Suppressor macrophage (primary cell): ENCODE data around the gene PLEKHG3.

Source experiments
- DNase-seq, 4 experiments: peaks; one replicate each; pipeline ENCODE4 v3.0.0-alpha.2; 2020 to 2022

Gene PLEKHG3

DNA sequence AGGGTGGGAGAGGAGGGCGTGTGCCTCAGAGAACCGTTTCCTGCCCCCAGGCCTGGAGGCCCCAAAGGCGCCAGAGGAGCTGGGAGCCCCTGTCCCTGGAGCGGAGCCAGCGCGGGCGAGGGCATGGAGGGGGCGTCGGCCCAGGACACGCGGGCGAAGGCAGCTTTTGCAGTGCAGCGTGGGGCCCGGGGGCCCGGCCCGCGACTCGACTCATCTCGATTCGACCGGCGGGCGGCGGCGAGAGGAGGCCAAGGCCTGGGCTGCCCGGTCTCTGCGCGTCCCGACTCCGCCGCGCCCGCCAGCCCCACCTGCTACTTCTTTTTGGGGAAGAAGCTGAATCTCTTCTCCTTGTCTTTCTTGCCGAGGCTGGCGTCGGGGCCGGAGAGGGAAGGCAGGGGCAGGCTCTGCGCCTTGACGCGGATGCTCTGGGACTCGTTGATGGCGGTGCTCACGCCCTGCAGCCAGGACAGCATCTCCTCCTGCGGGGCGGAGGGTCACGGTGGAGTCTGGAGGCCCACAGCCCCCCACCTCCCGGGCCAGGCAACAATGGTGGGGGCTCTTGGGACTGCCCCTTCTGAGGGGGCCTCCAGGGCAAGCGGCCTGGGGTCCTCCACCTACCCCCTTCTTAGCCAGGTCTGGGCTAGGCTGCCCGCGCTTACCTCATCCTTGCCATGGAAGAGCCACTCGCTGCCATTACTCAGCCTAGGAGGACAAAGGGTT is 44.9 kb downstream of the PLEKHG3 start:
- no peak for DNase-seq

DNA sequence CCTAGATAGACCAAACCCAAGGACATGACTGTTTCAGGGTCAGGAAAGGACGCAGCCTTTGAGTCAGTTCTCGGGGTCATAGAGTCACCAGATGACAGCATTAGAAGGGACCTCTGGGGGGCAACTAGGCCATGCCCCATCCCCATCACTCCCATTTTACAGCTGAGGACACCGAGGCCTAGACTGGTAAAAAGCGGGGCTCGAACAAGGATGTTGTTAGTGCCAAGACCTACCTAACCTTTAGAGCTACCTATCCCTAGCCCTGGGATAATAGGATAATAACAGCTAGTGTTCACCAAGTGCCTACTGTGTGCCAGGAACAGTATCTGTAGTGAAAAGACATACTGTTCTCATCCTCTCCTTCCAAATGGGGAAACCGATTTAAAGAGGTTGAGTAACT is 48.7 kb downstream of the PLEKHG3 start:
- no peak for DNase-seq

- DNase-seq = no peak
These were observed 49.1 kb downstream of the PLEKHG3 start for GRCh38 chr14:64753374-64753773.

DNA sequence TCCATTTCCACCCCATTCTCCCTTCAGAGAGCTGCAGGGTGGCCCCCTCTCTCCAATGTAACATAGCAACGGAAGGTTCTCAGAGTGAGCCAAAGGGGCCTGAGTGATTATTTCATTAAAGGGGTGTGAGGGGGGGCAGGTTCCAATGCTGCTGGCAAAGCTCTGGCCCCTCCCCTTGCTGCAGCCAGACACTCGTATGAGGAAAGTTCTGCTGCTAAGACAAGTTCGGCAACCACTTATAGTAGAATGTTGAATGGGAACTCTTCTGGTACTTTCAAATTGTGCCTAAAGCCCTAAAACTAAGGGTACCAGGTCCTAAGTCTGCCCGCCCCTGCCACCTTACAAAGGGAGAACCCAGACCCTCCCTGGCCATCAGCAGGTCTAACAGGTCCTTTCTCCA is 49.8 kb downstream of the PLEKHG3 start:
- no peak for DNase-seq

- DNase-seq = no peak
These were observed 50.5 kb downstream of the PLEKHG3 start for GRCh38 chr14:64754685-64755084.

- no peak for DNase-seq
These were observed 51.6 kb downstream of the PLEKHG3 start for GRCh38 chr14:64755781-64756221.

DNA sequence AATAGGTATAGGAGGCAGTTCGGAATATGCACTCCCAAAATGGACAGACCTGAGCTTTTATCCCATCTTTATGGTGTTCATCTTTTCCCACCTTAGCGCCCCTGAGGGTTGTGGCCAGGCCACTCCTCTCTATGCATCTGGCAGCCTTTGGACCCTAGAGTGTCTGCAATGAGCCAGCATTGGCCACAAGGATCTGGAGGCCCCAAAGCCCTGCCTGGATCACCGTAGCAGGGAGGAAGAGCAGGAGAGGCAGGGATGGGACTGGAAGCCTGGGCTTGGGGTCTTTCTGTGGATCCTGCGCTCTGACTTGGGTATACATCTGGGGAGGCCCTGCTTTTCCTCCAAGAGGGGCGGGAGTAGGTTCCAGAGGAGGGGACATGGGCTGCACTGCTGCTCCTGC is 52.5 kb downstream of the PLEKHG3 start:
- DNase-seq = no peak

DNA sequence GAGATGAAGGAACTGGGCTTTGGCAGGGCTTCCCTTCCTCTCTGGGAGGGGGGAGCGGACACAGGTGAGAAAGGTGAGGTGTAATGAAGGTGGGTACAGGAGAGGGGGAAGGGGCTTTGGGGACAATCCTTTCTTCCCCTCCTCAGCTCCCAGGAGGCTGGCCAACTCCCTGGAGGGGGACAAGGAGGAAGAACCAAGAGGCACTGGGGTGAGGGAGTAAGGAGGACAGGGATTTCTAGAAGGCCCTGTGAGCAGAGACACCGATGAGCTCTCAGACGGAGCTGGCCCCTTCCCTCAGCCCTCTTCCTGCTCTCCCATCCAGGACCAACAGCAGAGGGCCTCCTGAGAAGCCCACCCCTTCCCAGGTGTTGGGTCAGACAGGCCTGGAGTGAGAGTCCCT is 53.4 kb downstream of the PLEKHG3 start:
- DNase-seq = no peak

DNA sequence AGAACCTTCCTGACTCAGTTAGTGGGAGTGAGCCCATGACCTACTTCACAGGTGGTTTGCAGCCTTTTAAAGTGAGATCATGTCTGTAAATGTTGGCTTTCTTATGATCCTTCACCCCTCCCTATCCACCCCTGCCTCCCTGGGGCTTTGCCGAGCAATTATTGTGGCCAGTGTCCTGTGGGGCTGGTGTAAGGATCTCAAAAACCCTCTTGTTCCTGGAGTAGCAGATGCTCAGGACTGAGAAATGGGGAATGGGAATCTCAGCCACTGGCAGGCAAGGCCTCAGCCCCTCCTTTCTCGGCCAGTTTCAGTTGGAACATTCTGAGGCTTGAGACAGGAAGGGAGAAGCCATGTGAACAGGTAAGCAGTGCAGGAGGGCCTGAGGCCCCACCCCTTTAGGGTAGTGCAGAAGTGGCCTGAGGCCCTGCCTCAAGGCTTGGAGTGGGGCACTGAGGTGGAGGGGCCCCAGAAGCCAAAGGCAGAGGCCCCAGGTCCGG is 53.8 kb downstream of the PLEKHG3 start:
- DNase-seq = no peak

GRCh38 chr14:64758691-64759554 is 54.7 kb downstream of the PLEKHG3 start:
- no peak for DNase-seq

- no peak for DNase-seq
These were observed 55.3 kb downstream of the PLEKHG3 start for GRCh38 chr14:64759555-64759938.

GRCh38 chr14:64760146-64760755 is 56.0 kb downstream of the PLEKHG3 start:
- peak; percentile 45 to 78 (median 58) for DNase-seq

- DNase-seq = no peak
These were observed 56.7 kb downstream of the PLEKHG3 start for GRCh38 chr14:64760916-64761315.

DNA sequence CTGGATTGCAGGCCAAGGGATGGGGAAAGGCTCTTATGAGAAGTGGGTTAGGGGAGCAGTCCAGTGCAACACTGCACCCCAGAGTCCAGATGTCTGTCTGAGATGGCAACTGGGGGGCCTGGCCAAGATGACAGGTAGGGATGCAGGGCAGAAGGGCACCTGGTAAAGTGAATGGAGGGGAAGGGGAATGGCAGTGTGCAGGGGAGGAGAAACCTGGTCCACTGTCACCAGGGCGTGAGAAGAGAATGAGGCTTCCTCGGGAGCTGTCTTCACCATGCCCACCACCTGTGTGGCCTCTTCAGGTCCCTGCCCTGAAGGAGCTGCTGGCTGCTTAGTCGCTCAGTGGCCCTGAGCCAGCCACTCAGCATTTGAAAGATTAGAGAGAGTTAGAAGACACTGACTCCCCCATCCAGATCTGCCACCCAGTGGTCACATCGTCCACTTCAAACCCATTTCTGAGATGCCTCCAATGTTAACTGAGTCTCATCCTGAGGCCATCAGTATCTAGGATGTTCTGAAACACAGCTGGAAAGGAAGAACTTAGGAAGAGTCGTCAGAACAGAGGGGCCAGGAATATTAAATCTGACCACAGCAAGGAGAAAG is 57.3 kb downstream of the PLEKHG3 start:
- no peak for DNase-seq

DNA sequence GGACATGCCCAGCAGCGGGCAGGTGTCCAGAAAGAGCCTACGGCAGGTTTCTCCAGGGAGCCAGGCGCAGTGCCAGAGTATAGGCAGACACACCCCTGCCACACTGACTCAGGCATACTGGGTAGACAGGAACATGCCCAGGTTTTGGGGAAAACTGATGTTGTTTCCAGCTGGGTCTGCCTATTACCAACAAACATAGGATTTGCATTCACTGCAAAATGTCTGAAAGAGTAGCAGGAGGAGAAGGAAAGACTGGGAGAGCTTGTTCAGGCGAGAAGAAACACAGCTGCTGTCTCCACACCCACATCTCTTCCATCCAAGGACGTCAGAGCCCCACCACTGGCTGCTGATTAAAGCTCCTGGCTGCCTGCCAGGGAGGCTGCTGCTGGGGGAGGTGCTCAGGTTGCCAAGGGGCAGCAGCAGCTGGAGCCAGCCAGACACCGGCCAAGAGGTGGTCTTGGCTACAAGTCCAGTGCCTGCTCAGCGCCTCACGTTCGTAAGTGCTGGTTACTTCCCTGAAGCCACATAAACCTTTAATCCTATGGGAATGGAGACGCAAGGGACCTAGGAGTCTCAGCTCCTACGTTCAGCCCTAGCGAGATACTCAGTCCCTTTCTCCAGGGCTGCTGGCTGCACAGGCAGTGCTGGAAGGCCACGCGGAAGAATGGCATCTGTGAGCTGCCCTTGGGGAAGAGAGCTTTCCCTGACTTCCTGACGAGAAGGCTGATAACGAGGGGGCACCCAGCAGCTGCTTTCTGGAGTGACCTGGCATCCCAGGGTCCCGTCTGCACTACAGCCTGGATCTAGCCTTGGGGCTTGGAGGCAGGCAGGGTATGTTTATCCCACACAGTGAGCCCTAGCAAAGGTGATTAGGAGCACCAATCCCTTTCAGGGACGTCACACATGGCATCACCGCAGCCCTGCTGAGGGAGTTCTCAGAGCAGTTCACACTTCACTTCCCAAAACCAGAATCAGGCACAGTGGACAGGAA is 58.1 kb downstream of the PLEKHG3 start:
- DNase-seq = peak; percentile 26 to 60 (median 44)

DNA sequence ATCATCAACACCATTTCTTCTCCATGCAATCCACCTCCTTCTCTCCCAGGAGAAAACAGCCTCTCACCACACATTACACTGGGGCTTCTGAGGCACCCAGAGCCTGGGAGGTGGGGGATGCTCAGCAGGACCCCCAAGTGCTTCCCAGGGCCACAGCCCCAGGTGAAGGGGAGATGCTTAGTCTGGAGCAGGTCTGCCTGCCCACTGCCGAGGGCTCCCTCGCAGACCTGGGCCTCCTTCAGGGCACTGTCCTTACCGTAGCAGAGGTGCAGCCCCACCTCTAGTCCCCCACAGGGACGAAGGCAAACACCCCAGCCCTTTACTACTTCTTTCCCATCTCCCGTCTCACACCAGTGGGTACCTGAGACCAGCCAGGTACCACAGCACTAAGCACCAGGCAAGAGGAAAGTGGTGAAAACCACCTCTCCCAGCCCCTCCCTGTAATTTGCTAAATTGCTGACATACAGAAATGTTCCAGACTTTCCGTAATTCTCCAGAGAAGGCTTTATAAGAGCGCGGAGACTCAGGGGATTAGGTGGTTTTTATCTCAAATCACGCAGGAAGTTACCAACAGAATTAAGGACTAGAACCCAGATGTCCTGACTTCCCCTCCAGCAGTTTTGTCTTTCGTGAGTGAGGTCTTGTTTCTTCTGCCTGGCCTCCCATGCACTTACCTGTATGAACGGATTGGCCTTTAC is 59.0 kb downstream of the PLEKHG3 start:
- no peak for DNase-seq

GRCh38 chr14:64763801-64764621 is 59.8 kb downstream of the PLEKHG3 start:
- peak; percentile 26 to 43 (median 30) for DNase-seq

- DNase-seq = peak; percentile 75 to 86 (median 84)
These were observed 60.7 kb downstream of the PLEKHG3 start for GRCh38 chr14:64764641-64765520.

GRCh38 chr14:64765740-64766302 is 61.6 kb downstream of the PLEKHG3 start:
- DNase-seq = no peak
